HG03039 (cell line): Measurements from ENCODE around the gene SLC8B1.

ENCODE experiments used
- ATAC-seq: cut with Tn5 transposase; IDR thresholded peaks from one replicate; pipeline ENCODE4 v1.9.1; 2021; ENCODE audit warnings: mild to moderate bottlenecking, moderate library complexity; ENCODE audit not compliant: unreplicated experiment

SLC8B1 gene

DNA sequence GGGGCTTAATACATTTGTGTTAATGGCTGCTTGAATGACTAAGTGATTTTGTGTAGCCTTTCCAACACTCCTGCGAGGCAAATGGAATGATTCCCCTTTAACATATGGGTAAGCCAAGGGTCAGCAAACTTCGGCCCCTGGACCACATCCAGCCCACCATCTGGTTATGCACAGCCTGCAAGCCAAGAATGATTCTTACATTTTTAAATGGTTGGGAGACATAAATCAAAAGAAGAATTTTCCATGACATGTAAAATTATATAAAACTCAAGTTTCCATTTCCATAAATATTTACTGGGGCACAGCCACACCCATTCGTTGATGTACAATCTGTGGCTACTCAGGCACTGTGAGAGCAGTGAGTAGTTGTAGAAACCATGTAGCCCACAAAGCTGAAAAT, 9.0 kb downstream of the SLC8B1 start:
- ATAC-seq = no peak

DNA sequence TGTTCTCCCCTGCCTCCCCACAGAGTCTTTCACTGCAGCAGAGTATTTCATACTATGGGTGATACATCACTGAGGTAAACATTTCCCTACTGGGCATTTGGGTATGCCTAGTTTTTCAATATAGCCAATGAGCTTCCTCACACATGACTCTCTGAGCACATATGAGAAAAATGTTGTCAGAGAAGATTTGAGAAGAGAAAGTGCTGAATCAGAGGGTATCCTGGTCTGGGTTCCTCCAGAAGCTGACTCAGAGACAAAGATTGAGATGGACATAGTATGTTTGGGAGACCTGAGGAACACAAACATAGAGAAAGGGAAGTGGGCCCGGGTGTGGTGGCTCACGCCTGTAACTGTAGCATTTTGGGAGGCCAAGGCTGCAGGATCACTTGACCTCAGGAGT, 12.6 kb downstream of the SLC8B1 start:
- no peak for ATAC-seq

DNA sequence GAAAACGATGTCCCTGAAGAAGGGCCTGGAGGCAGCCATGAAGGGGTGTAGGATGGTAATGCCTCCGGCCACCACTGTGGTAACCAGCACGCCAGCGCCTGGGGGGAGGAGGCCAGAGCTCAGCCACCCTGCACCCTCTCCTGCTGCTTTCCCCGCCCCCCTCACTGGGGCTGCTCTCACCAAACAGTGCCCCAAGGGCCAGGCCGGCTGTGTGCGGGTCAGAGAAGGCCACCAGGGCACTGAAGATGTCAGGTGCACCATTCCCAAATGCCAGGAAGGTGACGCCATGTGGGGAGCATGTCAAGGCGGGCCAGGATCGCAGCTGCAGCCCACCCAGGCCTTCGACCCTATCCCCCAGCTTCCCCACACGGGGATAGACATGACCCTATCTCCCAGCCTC, 14.5 kb downstream of the SLC8B1 start:
- ATAC-seq = no peak

DNA sequence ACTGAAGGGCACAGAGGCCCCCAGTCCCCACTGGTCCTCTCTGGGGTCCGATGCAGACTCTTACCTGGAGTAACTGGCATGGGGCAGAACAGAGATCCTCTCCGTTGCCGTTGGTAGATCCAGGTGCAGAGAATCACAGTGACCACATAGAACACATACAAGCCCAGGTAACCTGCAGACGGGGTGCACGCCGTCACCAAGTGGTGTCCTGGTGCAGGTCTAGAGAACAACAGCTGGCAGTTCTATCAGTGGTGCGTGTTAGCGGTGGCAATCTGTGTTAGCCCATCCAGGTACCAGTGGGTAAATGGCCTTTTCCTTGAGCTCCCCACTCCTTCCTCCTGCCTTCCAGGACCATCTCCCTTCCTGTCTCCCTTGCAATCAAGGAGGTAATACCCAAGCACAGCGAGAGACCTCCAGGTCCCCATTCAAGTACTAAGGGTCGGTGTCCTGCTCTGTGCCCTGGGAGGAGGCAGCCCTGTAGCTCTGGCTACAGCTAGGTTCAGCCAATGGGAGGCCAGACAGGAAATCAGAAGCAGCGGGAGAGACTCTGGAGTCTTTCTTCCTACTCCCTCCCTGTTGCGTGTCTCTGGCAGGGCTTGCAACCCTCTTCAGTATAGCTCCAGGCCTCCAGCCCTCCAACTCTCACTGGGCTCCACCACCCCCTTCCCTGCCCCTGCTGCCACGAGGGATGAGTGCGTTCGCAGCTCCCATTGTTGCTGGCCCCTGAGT, 15.8 kb downstream of the SLC8B1 start:
- ATAC-seq = no peak

DNA sequence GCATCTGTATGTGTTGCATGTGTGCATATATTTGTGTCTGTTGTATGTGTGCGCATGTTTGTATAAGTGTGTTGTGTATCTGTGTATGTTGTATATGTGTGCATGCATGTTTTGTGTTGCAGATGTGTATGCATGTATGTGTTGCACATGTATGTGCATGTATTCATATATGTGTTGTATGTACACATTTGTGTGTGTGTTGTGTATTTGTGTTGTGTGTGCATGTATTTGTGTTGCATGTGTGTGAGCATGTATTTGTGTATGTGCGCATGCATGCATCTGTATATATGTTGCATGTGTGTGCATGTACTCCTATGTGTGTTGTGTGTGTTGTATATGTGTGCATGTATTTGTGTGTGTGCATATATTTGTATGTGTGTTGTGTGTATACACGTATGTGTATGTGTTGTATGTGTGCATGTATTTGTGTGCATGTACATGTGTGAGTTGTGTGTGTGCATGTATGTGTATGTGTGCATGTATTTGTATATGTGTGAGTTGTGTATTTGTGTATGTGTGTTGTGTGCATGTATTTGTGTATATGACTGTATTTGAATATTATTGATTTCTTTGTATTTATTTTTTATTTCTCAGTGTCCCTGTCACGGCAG, 16.8 kb downstream of the SLC8B1 start:
- no peak for ATAC-seq

DNA sequence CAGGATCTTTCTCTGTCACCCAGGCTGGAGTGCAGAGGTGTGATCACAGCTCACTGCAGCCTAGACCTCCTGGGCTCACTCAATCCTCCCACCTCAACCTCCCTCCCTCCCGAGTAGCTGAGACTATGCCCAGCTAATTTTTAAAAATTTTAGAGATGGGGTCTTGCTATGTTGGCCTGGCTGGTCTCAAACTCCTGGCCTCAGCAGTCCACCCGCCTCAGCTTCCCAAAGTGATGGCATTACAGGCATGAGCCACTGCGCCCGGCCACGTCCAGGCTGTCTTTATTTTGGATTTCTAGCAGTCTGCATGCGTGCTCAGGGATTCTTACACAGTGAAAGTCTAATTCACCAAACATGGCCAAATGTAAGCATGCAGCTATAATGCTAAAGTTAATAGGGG, 17.8 kb downstream of the SLC8B1 start:
- ATAC-seq = no peak

DNA sequence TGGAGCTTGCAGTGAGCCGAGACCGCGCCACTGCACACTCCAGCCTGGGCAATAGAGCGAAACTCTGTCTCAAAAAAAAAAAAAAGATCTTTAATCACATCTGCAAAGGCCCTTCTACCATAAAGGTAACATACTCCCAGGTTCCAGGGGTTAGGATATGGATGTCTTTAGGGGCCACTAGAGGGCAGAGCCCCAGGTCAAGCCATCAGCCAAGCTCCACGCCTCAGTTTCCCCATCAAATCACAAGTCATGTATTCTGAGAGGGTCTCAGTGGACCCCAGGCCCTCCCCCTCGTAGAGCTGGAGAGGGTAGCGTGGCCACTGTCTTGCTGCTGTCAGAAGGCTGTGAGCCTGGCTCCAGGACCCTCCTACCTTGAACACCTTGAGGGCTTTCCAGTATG, 18.8 kb downstream of the SLC8B1 start:
- ATAC-seq = no peak

- no peak for ATAC-seq
Measured at GRCh38 chr12:113315358-113315757, 19.6 kb downstream of the SLC8B1 start.

DNA sequence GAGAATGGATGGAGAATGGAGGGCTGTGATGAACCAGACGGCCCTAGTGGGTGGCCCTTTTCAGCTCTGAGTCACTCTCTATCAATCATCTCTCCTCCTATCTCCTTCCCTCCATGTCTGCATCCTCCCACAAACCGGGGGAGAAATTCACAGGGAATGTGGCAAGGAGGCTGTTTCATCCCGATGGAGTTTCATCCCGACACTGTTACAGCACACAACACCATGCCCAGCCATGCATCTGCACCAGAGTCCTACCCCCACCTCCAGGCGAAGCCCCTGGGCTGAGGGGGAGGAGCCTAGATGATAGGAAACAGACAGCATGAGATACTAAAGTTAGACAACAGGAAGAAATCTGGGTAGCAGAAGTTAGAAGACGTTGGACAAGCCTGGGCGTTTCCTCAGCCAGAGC, 20.8 kb downstream of the SLC8B1 start:
- ATAC-seq = no peak

- ATAC-seq = no peak
Measured at GRCh38 chr12:113310489-113310888, 24.4 kb downstream of the SLC8B1 start.

DNA sequence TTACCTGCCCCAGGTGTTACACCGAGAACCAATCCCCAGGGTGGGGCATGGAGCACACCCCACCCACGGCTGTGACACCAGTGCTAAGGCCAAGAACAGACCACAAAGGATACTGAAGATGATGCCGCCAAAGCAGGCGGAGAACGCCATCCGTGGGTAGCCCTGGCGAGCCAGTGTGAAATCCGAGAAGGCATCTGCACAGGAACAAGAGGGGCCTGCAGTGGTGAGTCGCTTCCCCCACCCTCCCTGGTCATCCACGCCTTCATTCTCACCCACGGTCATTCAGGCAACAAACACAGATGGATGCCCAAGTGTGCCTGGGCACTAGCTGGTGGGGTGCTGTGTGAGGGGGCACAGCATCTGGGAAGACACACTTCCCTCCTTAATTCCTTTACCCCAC, 28.5 kb downstream of the SLC8B1 start:
- no peak for ATAC-seq

DNA sequence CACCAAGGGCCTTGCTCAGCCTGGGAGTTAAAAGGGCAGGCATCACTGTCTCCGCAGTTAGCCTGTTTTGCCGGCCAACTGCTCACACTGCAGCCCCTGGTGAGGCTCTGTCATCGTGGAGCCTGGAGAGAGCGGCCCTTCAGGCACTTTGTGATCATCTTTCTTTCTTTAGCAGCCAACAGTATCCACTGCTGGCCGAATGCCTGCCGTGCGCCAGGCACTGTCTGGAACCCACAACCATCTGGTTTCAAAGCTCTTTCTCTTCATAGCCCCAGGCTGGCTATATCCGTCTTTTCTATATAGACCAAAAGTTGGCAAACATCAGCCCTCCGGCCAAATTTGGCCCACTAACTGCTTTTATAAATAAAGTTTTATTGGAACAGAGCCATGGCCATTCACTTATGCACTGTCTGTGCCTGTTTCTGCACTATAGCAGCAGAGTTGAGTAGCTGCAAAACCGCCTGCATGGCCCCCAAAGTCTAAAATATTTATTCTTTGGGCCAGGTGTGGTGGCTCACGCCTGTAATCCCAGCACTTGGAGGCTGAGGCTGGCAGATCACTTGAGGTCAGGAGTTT, 29.5 kb downstream of the SLC8B1 start:
- no peak for ATAC-seq

DNA sequence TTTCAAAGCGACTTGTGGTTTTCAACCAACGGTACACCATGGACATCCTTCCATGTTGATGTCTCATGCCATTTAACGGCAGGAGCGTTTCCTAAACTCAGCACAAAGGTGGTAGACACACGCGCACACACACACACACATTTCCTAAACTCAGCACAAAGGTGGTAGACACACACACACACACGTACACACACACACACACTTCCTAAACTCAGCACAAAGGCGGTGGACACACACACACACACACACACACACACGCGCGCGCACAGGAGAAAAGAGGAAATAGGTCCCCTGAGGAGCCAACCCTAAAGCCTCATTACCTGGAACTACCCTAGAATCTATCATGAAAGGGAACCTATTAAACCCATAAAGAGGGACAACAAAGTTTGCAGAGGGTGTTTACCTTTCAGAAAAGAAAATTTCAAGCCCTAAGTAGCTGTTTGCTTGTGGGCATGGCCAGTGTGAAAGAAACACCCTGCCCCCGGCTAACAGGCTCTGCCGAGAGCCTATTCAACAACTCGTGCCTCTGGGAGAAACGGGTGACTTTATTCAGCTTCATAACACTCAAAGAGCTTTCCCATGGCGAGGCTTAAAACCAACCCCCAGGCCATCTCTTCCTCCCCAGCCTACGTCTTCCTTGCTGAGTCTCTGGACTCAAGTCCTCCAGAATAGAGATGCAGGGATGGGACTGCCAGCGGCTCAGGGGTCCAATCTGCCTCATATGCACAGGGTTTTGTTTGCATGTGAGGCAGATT, 31.8 kb downstream of the SLC8B1 start:
- ATAC-seq = no peak

DNA sequence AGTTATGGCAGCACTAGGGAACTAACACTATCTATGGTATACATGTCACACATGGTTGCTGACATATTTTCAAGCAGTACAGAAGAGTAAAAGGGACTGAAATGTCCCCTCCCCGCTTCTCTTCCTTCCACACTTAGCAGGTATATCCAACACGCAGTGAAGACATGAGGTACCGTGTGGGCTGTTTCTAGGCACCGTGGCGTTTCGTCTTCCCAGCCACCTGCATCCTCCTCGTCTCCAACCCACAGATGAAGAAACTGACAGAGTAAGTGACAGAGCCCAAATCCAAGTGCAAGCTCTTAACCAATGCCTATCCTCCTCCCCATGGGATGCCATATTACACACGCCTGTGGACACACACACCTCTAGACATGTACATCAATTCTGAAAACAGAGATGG, 32.4 kb downstream of the SLC8B1 start:
- ATAC-seq = no peak

DNA sequence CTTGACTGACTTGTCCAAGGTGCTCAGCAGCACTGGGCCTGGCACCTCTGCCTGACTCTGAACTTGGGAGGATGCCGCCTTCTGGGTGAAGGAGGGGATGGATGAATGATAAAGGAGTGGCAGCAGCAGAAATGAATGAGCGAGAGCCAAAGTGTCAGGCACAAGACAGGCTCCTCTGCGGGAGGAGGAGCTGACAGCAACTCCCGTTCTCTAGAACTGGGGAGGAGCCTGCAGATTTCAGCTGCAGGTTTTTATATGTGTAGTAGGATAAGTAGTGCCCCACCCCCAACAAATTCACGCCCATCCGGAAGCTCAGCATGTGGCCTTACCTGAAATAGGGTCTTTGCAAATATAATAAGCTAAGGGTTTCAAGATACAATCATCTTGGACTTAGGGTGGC, 33.1 kb downstream of the SLC8B1 start:
- ATAC-seq = no peak

- ATAC-seq = no peak
Measured at GRCh38 chr12:113299619-113300237, 35.2 kb downstream of the SLC8B1 start.

- ATAC-seq = no peak
Measured at GRCh38 chr12:113298861-113299545, 35.9 kb downstream of the SLC8B1 start.

DNA sequence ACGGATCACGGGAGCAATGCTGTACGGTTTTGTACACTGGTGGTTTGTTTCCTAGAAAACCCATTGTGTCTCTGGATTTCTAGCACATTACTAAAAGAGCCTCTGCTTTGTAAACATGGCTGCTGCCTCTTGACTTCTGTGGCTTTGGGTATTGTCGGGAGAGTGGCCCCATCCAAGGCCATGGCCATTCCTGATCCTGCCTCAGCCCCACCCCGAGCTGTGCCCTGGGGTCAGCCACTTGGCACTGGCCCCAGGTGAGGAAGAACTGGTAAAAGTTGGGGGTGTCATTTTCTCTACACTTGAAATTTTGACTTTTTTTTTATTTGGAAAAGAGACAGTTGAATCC, 36.5 kb downstream of the SLC8B1 start:
- no peak for ATAC-seq

DNA sequence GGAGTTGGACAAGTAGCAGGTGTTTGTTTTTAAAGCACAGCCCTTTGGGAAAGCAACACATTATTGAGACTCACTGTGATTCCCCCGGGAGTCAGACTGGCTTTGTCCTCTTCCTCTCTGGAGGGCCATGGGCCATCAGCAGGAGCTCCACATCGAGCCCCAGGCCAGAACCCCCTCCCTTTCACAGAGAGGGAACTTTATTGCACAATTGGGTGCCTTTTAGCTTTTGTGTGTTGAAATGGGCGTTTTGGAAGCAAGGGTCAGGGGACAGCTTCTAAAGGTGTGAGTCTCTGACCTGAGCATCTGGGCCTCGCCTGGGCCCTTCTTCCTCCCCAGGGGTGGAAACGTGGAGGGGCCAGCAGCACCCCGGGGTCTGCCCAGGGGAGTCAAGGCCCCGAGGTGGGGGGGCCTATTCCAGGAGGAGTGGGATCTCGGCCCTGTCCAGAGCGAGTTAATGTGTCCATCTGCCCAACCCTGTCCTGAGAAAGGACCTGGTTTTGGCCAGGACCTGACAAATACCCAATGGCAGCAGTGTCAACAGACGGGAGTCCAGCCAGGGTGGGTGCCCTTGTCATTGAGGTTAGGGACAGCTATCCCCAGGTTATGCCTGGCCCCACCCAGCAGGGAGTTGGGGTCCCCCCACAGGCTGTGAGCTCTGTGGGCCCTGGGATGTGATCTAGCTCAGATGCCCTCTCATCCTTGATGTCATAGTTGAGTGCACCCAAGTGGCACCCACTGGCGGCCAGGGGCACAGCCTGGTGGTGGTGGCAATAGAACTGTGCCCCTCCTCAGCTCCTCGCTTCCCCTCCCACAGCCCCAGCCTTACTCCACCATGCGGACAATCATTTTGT, 37.1 kb downstream of the SLC8B1 start:
- no peak for ATAC-seq

DNA sequence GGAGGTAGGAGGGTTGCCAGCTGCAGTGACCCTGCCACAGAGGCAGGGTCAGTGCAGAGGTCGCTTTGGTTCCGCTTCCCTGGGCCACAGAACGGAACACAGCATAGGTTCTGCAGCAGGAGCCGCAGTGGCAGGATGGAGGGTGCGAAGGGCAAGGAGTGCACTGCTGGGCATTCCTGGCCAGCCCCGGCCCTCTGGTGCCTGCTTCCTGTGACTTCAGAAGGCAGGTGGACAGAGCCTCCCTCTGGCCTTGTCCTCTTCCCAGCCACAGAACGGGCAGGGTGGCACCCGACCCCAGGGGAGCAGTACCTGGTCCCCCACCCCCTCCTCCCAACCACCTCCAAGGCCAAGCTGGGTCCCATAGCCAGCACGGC, 37.7 kb downstream of the SLC8B1 start:
- ATAC-seq = no peak
